Fibroblast of skin of left biceps (primary cell): ENCODE measurements around the gene AFG1L.
"Not testable (repeated sequence)": the region's sequence is repeated elsewhere in the genome, so short reads cannot be mapped to it uniquely, and the experiment has no call there.

Experiments
- DNase-seq, 2 experiments: peaks; one replicate each; pipeline ENCODE4 v3.0.0-alpha.2; 2013; ENCODE audit warnings: low read depth in 2 of 2

AFG1L gene

GRCh38 chr6:108518714-108519576 is 224.1 kb downstream of the AFG1L start:
- DNase-seq, result no peak

GRCh38 chr6:108521616-108522107 is 226.8 kb downstream of the AFG1L start:
- no peak for DNase-seq

- DNase-seq, result no peak
Measured at GRCh38 chr6:108523697-108524096, 228.8 kb downstream of the AFG1L start.

DNA sequence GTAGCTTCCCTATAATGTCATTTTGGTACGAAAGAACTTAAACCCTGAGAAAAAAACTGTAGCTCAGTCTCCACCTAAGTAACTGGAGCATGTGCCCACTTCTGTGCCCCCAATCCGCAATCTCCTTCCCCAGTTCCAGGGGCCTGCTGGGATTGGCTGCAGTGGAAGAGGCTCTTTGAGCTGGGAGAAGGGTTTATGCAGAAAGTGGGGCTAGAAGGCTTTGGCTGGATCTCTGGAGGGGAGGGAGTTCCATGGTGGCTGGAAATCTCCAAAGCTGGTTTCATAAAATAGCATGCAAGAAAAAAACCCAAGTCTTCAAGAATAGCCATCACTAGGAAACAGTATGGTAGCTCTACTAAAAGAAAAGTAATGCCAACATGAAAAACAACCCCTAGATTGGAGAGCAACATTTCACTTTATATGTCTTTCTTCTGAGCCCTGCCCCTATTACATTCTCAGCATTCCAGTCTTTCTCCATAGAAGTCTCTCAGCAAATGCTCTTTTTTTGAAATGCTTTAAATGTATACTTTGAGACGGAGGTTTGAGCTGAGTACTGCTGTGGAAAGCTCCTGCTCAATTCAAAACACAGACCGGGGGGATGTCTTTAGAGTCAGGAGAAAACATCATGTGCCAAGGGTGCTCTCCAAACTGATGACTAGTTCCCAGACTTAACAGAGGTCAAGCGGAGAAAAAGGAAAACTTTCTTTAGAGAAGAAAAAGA is 229.8 kb downstream of the AFG1L start:
- DNase-seq, result no peak

DNA sequence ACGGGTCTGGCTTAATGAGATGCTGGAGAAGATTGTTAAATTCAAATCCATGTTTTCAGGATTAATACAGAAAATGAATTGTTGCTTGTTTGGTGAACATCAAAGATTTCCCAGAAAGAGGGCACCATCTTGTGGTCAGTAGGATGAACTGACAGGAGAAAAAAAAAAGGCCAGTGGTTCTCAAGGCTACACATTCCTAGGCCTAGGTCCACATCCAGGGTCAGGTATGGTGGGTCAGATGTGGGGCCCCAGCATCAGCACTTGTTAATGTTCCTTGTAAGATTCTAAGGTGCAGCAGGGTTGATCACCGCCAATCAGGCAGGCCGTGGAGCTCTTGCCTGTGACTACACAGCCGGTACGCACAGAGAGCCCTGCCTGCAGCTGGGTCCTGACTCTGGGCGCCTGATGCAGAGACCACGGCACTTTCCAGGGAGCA is 231.9 kb downstream of the AFG1L start:
- no peak for DNase-seq

- no peak for DNase-seq
Measured at GRCh38 chr6:108528878-108529277, 234.0 kb downstream of the AFG1L start.

DNA sequence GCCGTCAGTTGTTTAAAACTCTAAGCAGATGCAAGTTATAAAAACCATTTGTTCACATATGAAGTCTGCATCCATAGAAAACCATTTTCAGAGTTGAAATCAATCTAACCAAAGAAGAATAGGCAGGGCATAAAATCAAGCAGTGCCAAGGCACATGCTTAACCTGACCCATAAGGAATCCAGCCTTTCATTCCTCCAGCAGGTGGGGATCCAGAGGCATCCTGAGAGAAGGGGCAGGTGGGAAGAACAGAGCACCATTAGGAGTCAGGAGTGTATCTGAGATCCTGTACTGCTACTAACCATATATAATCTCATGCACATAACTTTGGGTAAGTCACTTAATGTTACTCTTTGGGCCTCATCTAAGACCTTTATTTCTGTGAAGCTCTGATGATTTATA is 236.5 kb downstream of the AFG1L start:
- no peak for DNase-seq

DNA sequence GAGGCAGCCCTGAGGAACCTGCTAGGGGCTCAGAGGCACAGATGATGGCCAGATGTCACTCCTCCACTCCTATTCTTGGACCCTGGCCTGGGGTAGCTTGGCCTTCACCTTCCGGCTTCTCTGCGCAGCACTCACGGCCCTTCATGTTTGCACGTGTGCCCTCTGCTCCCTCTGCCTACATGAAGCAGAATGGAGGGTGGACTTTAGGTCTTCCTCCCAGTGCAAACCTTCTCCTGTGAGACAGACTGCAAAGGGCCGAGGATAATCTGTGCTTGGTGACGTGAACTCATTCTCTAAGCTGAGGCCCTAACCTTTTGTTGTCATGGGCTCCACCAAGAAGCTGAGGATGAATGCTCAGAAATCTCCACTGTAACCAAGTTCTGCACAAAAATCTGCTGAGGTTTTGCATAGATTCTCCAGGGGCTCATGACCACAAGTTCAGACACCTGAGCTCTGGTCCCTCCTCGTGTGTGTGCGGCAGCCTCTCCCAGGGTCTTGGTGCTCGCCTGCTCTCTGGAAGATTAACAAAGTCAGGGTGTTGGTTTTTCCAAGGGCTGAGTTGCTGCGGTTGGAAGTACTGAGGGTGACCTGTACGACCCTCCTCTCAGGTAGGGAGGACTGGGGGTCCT is 240.4 kb downstream of the AFG1L start:
- DNase-seq, result no peak

- not testable (repeated sequence) for DNase-seq
Measured at GRCh38 chr6:108535920-108536535, 241.2 kb downstream of the AFG1L start.

DNA sequence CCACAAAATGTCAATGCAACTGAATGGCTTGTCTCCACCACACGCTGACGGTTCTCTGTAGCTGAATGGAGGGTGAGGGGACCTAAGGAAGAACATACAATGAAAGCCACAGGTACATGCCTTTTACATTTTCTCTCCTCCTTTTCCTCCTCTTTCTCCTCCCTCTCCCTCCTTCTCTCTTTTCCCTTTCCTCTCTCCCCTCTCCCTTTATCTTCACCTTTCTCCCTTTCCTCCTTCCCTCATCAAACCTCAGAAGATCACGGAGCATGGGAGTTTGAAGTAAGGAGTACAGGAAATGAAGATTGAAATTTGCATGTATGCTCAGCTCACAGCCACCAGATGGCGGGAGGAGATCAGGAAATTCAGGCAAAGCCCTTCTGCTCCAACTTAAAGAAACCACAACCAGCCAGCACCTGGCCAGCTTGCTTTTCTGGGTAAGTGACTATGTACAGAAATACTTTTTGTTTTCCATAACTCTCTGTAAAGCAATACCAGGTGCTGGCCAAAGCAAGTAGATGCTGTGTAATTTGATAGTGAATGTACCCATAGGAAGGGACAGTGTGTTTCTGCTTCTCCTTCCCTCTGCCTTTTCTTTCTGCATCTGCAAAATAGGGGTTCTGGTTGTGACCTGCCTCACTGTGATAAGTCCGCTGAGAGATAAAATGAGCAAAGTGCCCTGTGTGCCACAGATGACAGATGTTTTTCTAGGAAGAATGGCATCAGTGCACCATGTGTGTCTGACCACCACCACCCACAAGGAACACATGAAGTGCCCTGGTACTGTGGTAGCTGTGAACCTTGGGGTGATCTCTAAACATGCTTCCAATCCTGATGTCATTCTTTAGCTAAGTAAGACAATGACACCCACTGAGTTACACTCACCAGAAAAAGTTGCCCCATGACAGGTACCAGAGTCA is 247.2 kb downstream of the AFG1L start:
- peak; percentile 59 to 62 for DNase-seq

- DNase-seq, result no peak
Measured at GRCh38 chr6:108543175-108543940, 248.5 kb downstream of the AFG1L start.

DNA sequence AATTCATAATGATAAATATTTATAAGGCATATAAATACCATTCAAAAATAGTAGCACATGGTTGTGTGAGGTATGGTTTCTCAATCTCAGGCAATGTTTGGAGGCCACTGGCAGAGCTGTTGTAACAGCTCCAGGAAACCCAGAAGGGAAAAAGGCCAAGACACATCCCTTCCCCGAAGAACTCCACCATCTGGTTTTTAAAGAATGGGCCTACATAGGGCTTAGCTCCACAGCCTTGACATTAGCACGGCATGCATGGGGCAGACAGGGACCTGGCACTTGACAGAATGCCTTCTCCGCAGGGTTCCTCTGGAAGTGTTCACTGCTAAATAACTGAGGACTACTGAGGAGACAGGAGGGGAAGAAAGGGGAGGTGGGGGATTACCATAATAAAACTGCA is 249.8 kb downstream of the AFG1L start:
- DNase-seq, result no peak

DNA sequence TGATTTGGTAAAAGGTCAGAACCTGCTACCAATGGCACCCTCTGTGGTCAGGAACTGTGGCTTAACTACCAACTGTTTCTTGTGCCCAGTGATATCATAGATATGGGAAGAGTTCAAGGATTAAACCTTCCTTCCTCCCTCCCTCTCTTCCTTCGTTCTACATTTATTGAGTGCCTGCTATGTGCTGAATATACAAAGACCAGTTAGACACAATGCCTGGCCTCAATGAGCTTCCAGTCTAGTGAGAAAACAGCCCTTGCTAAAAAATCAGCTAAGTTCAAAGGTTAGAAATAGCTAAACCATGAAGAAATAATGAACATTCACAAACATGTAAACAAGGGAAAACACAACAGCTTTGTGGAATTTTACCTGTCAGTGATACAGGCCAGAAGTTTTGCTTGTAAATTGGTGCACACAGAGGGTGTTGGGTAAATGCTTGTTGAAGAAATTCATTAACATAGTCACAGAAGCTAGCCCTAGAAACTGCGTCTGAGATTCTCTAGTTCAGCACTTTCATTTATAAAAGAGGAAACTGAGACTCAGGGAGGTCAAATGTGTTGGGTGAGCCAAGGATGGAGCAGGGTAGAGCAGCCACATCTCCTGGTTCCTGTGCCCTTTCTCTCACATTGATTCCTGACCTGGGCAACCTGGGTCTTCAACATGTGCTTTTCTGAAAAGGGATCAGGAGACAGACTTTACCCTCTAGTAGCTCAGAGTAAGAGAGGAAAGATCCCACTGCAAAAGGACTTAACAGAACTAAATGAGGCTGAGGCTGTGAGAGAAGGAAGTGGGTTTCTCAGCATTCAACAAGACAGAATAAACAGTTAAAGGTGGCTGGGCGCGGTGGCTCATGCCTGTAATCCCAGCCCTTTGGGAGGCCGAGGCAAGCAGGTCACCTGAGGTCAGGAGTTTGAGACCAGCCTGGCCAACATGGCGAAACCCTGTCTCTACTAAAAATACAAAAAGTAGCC is 251.5 kb downstream of the AFG1L start:
- no peak for DNase-seq

- no peak for DNase-seq
Measured at GRCh38 chr6:108549241-108549640, 254.4 kb downstream of the AFG1L start.

DNA sequence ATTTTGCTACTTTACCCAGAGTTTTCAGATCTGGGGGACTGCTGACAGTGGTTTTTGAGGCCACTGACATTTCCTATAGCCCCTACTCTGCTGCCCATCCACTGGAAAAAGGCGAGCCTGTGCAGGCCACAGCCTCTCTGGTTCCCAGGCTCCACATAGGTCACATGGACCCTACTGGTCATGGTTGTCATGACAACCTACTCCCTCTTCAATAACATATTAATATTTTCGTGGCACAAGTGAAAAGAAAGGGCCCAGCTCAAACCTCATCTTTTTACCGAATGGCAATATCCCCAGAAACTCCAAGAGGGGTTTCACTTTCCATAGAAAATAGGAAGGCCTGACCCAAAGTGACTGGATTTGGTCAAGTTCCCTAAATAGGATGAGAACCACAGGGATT is 254.9 kb downstream of the AFG1L start:
- DNase-seq, result no peak

DNA sequence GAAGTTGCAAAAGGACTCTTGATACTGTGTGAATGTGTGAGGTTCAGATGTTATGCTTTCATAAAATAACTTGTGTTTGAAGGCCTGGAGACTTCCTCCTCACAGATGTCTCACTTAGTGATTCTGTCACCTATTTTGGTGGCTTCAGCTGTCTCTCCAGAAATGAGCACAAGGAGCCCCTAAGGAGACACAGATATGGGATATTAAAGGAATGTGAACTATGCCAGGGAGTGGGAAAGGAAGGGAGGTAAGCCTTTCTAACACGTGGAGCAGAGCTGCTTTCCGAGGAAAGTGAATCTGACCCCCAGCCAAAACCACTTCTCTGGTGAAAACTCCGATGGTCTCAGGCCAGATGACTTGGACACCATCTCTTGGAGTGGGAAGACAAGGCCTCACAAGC is 255.4 kb downstream of the AFG1L start:
- DNase-seq, result no peak

- no peak for DNase-seq
Measured at GRCh38 chr6:108555399-108556052, 260.7 kb downstream of the AFG1L start.

- DNase-seq, result no peak
Measured at GRCh38 chr6:108556250-108556649, 261.4 kb downstream of the AFG1L start.
